Stomach smooth muscle (tissue), 2 donors: ENCODE data around the gene SH3BP4.

Experiments
- H3K27ac ChIP-seq: one replicate; pipeline ENCODE4 v1.7.0; 2013; ENCODE audit warnings: mild to moderate bottlenecking, low read length, inconsistent platforms
- H3K27me3 ChIP-seq, 2 donors: one replicate each; pipeline ENCODE4 v1.7.0; 2013; ENCODE audit warnings: low read length in 2 of 2; ENCODE audit not compliant: insufficient read depth in 2 of 2, control insufficient read depth in 1 of 2
- H3K36me3 ChIP-seq, 2 donors: one replicate each; pipeline ENCODE4 v1.7.0; 2013; ENCODE audit warnings: low read length in 2 of 2; ENCODE audit not compliant: control insufficient read depth in 2 of 2, insufficient read depth in 2 of 2
- H3K4me1 ChIP-seq: one replicate; pipeline ENCODE4 v1.7.0; 2013; ENCODE audit warnings: low read length; ENCODE audit not compliant: control insufficient read depth, insufficient read depth
- H3K4me3 ChIP-seq, 2 donors: one replicate each; pipeline ENCODE4 v1.7.0; 2013; ENCODE audit warnings: low read length in 2 of 2
- H3K9ac ChIP-seq, 2 donors: one replicate each; pipeline ENCODE4 v1.7.0; 2013; ENCODE audit warnings: low read length in 2 of 2, mild to moderate bottlenecking in 1 of 2
- H3K9me3 ChIP-seq, 2 donors: one replicate each; pipeline ENCODE4 v1.7.0; 2013; ENCODE audit warnings: low read length in 2 of 2; ENCODE audit not compliant: control insufficient read depth in 2 of 2
- donor health status: healthy.
- donor health status: Pancreatic carcinoma.

Gene SH3BP4

GRCh38 chr2:234992624-234993349 lies 41.0 kb downstream of the SH3BP4 start:
- Histone ChIP-seq H3K9ac (no peak overlapping the region), H3K4me1 (peaks cover 46% of the 10 kb centered on the region), H3K36me3 (no peaks in the 10 kb centered on the region), H3K27me3 (no peaks in the 10 kb centered on the region), H3K4me3 (no peak overlapping the region), H3K9me3 (no peaks in the 10 kb centered on the region), H3K27ac (no peak overlapping the region)

GRCh38 chr2:234993541-234993981 lies 41.7 kb downstream of the SH3BP4 start:
- no peak overlapping the region for H3K4me3 ChIP-seq
- peaks cover 44% of the 10 kb centered on the region for H3K4me1 ChIP-seq
- H3K27me3 ChIP-seq, result no peaks in the 10 kb centered on the region
- H3K9ac ChIP-seq, result no peak overlapping the region
- no peaks in the 10 kb centered on the region for H3K9me3 ChIP-seq
- H3K27ac ChIP-seq, result no peak overlapping the region
- peaks cover 0 to 3% of the 10 kb centered on the region in 2 donors for H3K36me3 ChIP-seq

- peaks cover 33% of the 10 kb centered on the region for H3K4me1 ChIP-seq
- H3K9ac ChIP-seq, result no peak overlapping the region
- H3K36me3 ChIP-seq, result peaks cover 0 to 3% of the 10 kb centered on the region in 2 donors
- no peaks in the 10 kb centered on the region for H3K27me3 ChIP-seq
- H3K9me3 ChIP-seq, result no peaks in the 10 kb centered on the region
- no peak overlapping the region for H3K4me3 ChIP-seq
- no peak overlapping the region for H3K27ac ChIP-seq
These were observed 42.9 kb downstream of the SH3BP4 start for GRCh38 chr2:234994438-234995321.

- Histone ChIP-seq H3K36me3 (peaks cover 0 to 3% of the 10 kb centered on the region in 2 donors), H3K27me3 (no peaks in the 10 kb centered on the region), H3K4me1 (peaks cover 35% of the 10 kb centered on the region), H3K27ac (no peak overlapping the region), H3K9ac (peak overlapping the region in 1 of 2 donors; percentile 21), H3K4me3 (no peak overlapping the region), H3K9me3 (no peaks in the 10 kb centered on the region)
These were observed 43.7 kb downstream of the SH3BP4 start for GRCh38 chr2:234995332-234996068.

GRCh38 chr2:234996069-234996940 lies 44.5 kb downstream of the SH3BP4 start:
- Histone ChIP-seq H3K27ac (no peak overlapping the region), H3K27me3 (no peaks in the 10 kb centered on the region), H3K4me3 (no peak overlapping the region), H3K9me3 (no peaks in the 10 kb centered on the region), H3K9ac (peak overlapping the region in 1 of 2 donors; percentile 21), H3K36me3 (peaks cover 0 to 3% of the 10 kb centered on the region in 2 donors), H3K4me1 (peaks cover 40% of the 10 kb centered on the region)

GRCh38 chr2:234996941-234997270 lies 45.1 kb downstream of the SH3BP4 start:
- Histone ChIP-seq H3K36me3 (peaks cover 0 to 3% of the 10 kb centered on the region in 2 donors), H3K27me3 (no peaks in the 10 kb centered on the region), H3K9me3 (no peaks in the 10 kb centered on the region), H3K27ac (no peak overlapping the region), H3K4me3 (no peak overlapping the region), H3K9ac (no peak overlapping the region), H3K4me1 (peaks cover 36% of the 10 kb centered on the region)

- Histone ChIP-seq H3K4me1 (peaks cover 32% of the 10 kb centered on the region), H3K27ac (no peak overlapping the region), H3K4me3 (no peak overlapping the region), H3K9me3 (no peaks in the 10 kb centered on the region), H3K9ac (no peak overlapping the region), H3K36me3 (peaks cover 0 to 3% of the 10 kb centered on the region in 2 donors), H3K27me3 (no peaks in the 10 kb centered on the region)
These were observed 45.6 kb downstream of the SH3BP4 start for GRCh38 chr2:234997389-234997788.

GRCh38 chr2:234998404-234999211 lies 46.8 kb downstream of the SH3BP4 start:
- H3K27me3 ChIP-seq, result no peaks in the 10 kb centered on the region
- no peaks in the 10 kb centered on the region for H3K9me3 ChIP-seq
- H3K4me3 ChIP-seq, result no peak overlapping the region
- H3K9ac ChIP-seq, result no peak overlapping the region
- H3K27ac ChIP-seq, result no peak overlapping the region
- peaks cover 31% of the 10 kb centered on the region for H3K4me1 ChIP-seq
- H3K36me3 ChIP-seq, result peaks cover 0 to 3% of the 10 kb centered on the region in 2 donors

GRCh38 chr2:234999740-235000425 lies 48.1 kb downstream of the SH3BP4 start:
- Histone ChIP-seq H3K9ac (no peak overlapping the region), H3K4me3 (no peak overlapping the region), H3K4me1 (peaks cover 25% of the 10 kb centered on the region), H3K36me3 (peaks cover 0 to 3% of the 10 kb centered on the region in 2 donors), H3K9me3 (no peaks in the 10 kb centered on the region), H3K27ac (no peak overlapping the region), H3K27me3 (no peaks in the 10 kb centered on the region)
